Natural killer cell (primary cell): ENCODE measurements around the gene RHOBTB1. TPM values are rescaled to one million over a fixed set of nuclear protein-coding genes. Genes with fewer than 3 reads are reported as not detected.

ENCODE experiments used
- ATAC-seq, 3 donors: fragments of 150-1000 bp in 2 of 3; fragments of 200-7000 bp in 1 of 3; cut with Tn5 transposase; 1 replicate in 1 of 3; 2 replicates in 2 of 3; pipeline ENCODE4 v1.10.0; 2021; ENCODE audit warnings: mild to moderate bottlenecking in 2 of 3, moderate library complexity in 2 of 3
- DNase-seq, 2 donors: peaks; one replicate each; pipeline versions ENCODE4 v3.0.0 to v3.0.0-alpha.2; 2013 to 2021; ENCODE audit warnings: mixed read lengths in 1 of 2
- H3K27ac ChIP-seq: one replicate; pipeline ENCODE4 v1.5.1; 2013; ENCODE audit warnings: mild to moderate bottlenecking, low read length
- H3K27me3 ChIP-seq: one replicate; pipeline ENCODE4 v1.6.1; 2013; ENCODE audit warnings: low read length; ENCODE audit not compliant: control insufficient read depth, insufficient read depth
- H3K36me3 ChIP-seq: one replicate; pipeline ENCODE4 v1.6.1; 2013; ENCODE audit warnings: low read length; ENCODE audit not compliant: control insufficient read depth, insufficient read depth
- H3K4me1 ChIP-seq: one replicate; pipeline ENCODE4 v1.6.1; 2013; ENCODE audit warnings: low read length; ENCODE audit not compliant: control insufficient read depth, insufficient read depth
- H3K4me3 ChIP-seq: one replicate; pipeline ENCODE4 v1.5.1; 2013; ENCODE audit warnings: low read length
- H3K9me3 ChIP-seq: one replicate; pipeline ENCODE4 v1.6.1; 2013; ENCODE audit warnings: low read length; ENCODE audit not compliant: control insufficient read depth, insufficient read depth
- H3K27ac Mint-ChIP-seq, 2 donors: one replicate each; pipeline ENCODE4 v1.8.0; 2022; ENCODE audit warnings: mild to moderate bottlenecking in 2 of 2, mixed read lengths in 2 of 2, moderate library complexity in 1 of 2
- H3K27me3 Mint-ChIP-seq, 2 donors: one replicate each; pipeline ENCODE4 v1.8.0; 2022; ENCODE audit warnings: low read depth in 2 of 2, mixed read lengths in 2 of 2
- H3K36me3 Mint-ChIP-seq: one replicate; pipeline ENCODE4 v1.8.0; 2022; ENCODE audit warnings: mixed read lengths
- H3K4me1 Mint-ChIP-seq, 2 donors: one replicate each; pipeline ENCODE4 v1.8.0; 2022; ENCODE audit warnings: mixed read lengths in 2 of 2
- H3K4me3 Mint-ChIP-seq: one replicate; pipeline ENCODE4 v1.8.0; 2022; ENCODE audit warnings: mild to moderate bottlenecking, moderate library complexity, mixed read lengths
- H3K9me3 Mint-ChIP-seq, 2 donors: one replicate each; pipeline ENCODE4 v1.8.0; 2022; ENCODE audit warnings: mixed read lengths in 2 of 2
- CTCF ChIP-seq: fragments of 200-600 bp; IDR thresholded peaks from one replicate; pipeline ENCODE4 v1.8.0; 2022; ENCODE audit warnings: antibody characterized with exemption
- WGBS: methylation state at CpG from one replicate; pipeline ENCODE4 v1.1.7; 2013; ENCODE audit warnings: missing lambda C conversion rate; ENCODE audit not compliant: insufficient coverage; 5-methylcytosine and 5-hydroxymethylcytosine counted together
- intact Hi-C: fragments of 100-400 bp; cut with micrococcal nuclease; formaldehyde crosslinking; loops from one replicate; pipeline ENCODE4 v1.14.2; 2022
- total RNA-seq, 4 donors: library from RNA; stranded (reverse); fragments of 120-200 nt in 1 of 4; gene quantifications; one replicate each; pipeline versions ENCODE4 v1.2.3 to v1.2.4, GENCODE V29; 2013 to 2022

Gene RHOBTB1
- total RNA-seq, 3 donors from 2014 or later (not counting 1 experiment from before 2014, with no cell fraction given), result 0.97 to 1.9 (median 1.1) TPM

- Mint-ChIP-seq H3K27ac (no peak overlapping the region), H3K4me1 (peaks cover 14% of the 10 kb centered on the region in 2 donors), H3K9me3 (peaks cover 0 to 2% of the 10 kb centered on the region in 2 donors), H3K4me3 (no peak overlapping the region), H3K36me3 (no peaks in the 10 kb centered on the region), H3K27me3 (peaks cover 0 to 3% of the 10 kb centered on the region in 2 donors)
- Histone ChIP-seq H3K4me3 (no peak overlapping the region), H3K9me3 (no peaks in the 10 kb centered on the region), H3K27me3 (no peaks in the 10 kb centered on the region), H3K36me3 (no peaks in the 10 kb centered on the region), H3K27ac (no peak overlapping the region), H3K4me1 (no peaks in the 10 kb centered on the region)
- 95% methylated on average over 3 of the region's 3 CpGs for WGBS
- intact Hi-C loops, result no loop called here
- TF ChIP-seq CTCF, result no peak
- DNase-seq, result no peak
- no peak for ATAC-seq
Measured at GRCh38 chr10:60913657-60914056, 30.3 kb downstream of the RHOBTB1 start.

GRCh38 chr10:60913071-60913470 is 30.9 kb downstream of the RHOBTB1 start:
- no peaks in the 10 kb centered on the region for H3K27me3 ChIP-seq
- no peak for ATAC-seq
- H3K9me3 Mint-ChIP-seq, result peaks cover 0 to 2% of the 10 kb centered on the region in 2 donors
- DNase-seq, result no peak
- H3K9me3 ChIP-seq, result no peaks in the 10 kb centered on the region
- no peak overlapping the region for H3K4me3 ChIP-seq
- peaks cover 14% of the 10 kb centered on the region in 2 donors for H3K4me1 Mint-ChIP-seq
- WGBS, result 87% methylated on average over 4 of the region's 4 CpGs
- H3K4me1 ChIP-seq, result no peaks in the 10 kb centered on the region
- peaks cover 0 to 3% of the 10 kb centered on the region in 2 donors for H3K27me3 Mint-ChIP-seq
- H3K36me3 ChIP-seq, result no peaks in the 10 kb centered on the region
- intact Hi-C loops, result no loop called here
- H3K4me3 Mint-ChIP-seq, result no peak overlapping the region
- H3K27ac ChIP-seq, result no peak overlapping the region
- TF ChIP-seq CTCF, result no peak
- no peak overlapping the region for H3K27ac Mint-ChIP-seq
- H3K36me3 Mint-ChIP-seq, result no peaks in the 10 kb centered on the region

GRCh38 chr10:60911715-60912114 is 32.3 kb downstream of the RHOBTB1 start:
- H3K4me1 Mint-ChIP-seq, result peaks cover 14% of the 10 kb centered on the region in 2 donors
- H3K36me3 Mint-ChIP-seq, result no peaks in the 10 kb centered on the region
- no peaks in the 10 kb centered on the region for H3K9me3 Mint-ChIP-seq
- no peaks in the 10 kb centered on the region for H3K36me3 ChIP-seq
- no peaks in the 10 kb centered on the region for H3K4me1 ChIP-seq
- no peak overlapping the region for H3K27ac Mint-ChIP-seq
- H3K4me3 Mint-ChIP-seq, result peak overlapping the region; percentile 7
- H3K9me3 ChIP-seq, result no peaks in the 10 kb centered on the region
- intact Hi-C loops, result no loop called here
- peaks cover 0 to 3% of the 10 kb centered on the region in 2 donors for H3K27me3 Mint-ChIP-seq
- ATAC-seq (no peak), DNase-seq (no peak)
- TF ChIP-seq CTCF, result no peak
- H3K27me3 ChIP-seq, result no peaks in the 10 kb centered on the region
- no peak overlapping the region for H3K27ac ChIP-seq
- 98% methylated on average over 5 of the region's 5 CpGs for WGBS
- no peak overlapping the region for H3K4me3 ChIP-seq

GRCh38 chr10:60911216-60911615 is 32.8 kb downstream of the RHOBTB1 start:
- H3K36me3 Mint-ChIP-seq, result no peaks in the 10 kb centered on the region
- Histone ChIP-seq H3K27me3 (no peaks in the 10 kb centered on the region), H3K9me3 (no peaks in the 10 kb centered on the region), H3K27ac (no peak overlapping the region), H3K36me3 (no peaks in the 10 kb centered on the region), H3K4me3 (no peak overlapping the region), H3K4me1 (no peaks in the 10 kb centered on the region)
- H3K4me1 Mint-ChIP-seq, result peaks cover 14% of the 10 kb centered on the region in 2 donors
- no peak for TF ChIP-seq CTCF
- peak overlapping the region in 1 of 2 donors; percentile 2 for H3K27ac Mint-ChIP-seq
- ATAC-seq, result peak in 1 of 3 donors; percentile 39
- 51% methylated on average over 16 of the region's 16 CpGs for WGBS
- intact Hi-C loops, result no loop called here
- H3K4me3 Mint-ChIP-seq, result peak overlapping the region; percentile 78
- peaks cover 0 to 3% of the 10 kb centered on the region in 2 donors for H3K27me3 Mint-ChIP-seq
- no peaks in the 10 kb centered on the region for H3K9me3 Mint-ChIP-seq
- no peak for DNase-seq
